Stimulated activated CD4-positive, alpha-beta T cell treated with anti-CD3 and anti-CD28 coated beads, Interleukin-2, amount 100 ng/mL, for 4 hours (primary cell): ENCODE data around the gene CTTNBP2NL.
"Not testable (repeated sequence)": the region's sequence is repeated elsewhere in the genome, so short reads cannot be mapped to it uniquely, and the experiment has no call there.

Experiments
- DNase-seq: peaks from one replicate; pipeline ENCODE4 v3.0.0-alpha.2; 2020; ENCODE audit warnings: low read depth

Gene CTTNBP2NL

GRCh38 chr1:112465122-112465521 lies 69.1 kb downstream of the CTTNBP2NL start:
- DNase-seq, result no peak

GRCh38 chr1:112466078-112466660 lies 70.2 kb downstream of the CTTNBP2NL start:
- peak; percentile 80 for DNase-seq

GRCh38 chr1:112470324-112470723 lies 74.3 kb downstream of the CTTNBP2NL start:
- DNase-seq, result not testable (repeated sequence)

- no peak for DNase-seq
Measured at GRCh38 chr1:112470966-112471365, 75.0 kb downstream of the CTTNBP2NL start.

GRCh38 chr1:112472142-112472541 lies 76.1 kb downstream of the CTTNBP2NL start:
- DNase-seq, result no peak

GRCh38 chr1:112477550-112477949 lies 81.5 kb downstream of the CTTNBP2NL start:
- no peak for DNase-seq

GRCh38 chr1:112478314-112478713 lies 82.3 kb downstream of the CTTNBP2NL start:
- no peak for DNase-seq

GRCh38 chr1:112486063-112486462 lies 90.0 kb downstream of the CTTNBP2NL start:
- DNase-seq, result not testable (repeated sequence)

- DNase-seq, result not testable (repeated sequence)
Measured at GRCh38 chr1:112487686-112488085, 91.7 kb downstream of the CTTNBP2NL start.

- DNase-seq, result no peak
Measured at GRCh38 chr1:112488141-112488540, 92.1 kb downstream of the CTTNBP2NL start.

- DNase-seq, result no peak
Measured at GRCh38 chr1:112492076-112492475, 96.1 kb downstream of the CTTNBP2NL start.

- DNase-seq, result no peak
Measured at GRCh38 chr1:112493351-112493750, 97.3 kb downstream of the CTTNBP2NL start.

- no peak for DNase-seq
Measured at GRCh38 chr1:112496290-112496689, 100.3 kb downstream of the CTTNBP2NL start.

- DNase-seq, result peak; percentile 44
Measured at GRCh38 chr1:112501810-112502641, 106.0 kb downstream of the CTTNBP2NL start.

- DNase-seq, result no peak
Measured at GRCh38 chr1:112502826-112503225, 106.8 kb downstream of the CTTNBP2NL start.

GRCh38 chr1:112504001-112504660 lies 108.1 kb downstream of the CTTNBP2NL start:
- no peak for DNase-seq

- no peak for DNase-seq
Measured at GRCh38 chr1:112504661-112505399, 108.8 kb downstream of the CTTNBP2NL start.

GRCh38 chr1:112505400-112505785 lies 109.4 kb downstream of the CTTNBP2NL start:
- DNase-seq, result no peak

GRCh38 chr1:112505878-112506277 lies 109.9 kb downstream of the CTTNBP2NL start:
- DNase-seq, result no peak

- DNase-seq, result no peak
Measured at GRCh38 chr1:112506306-112506705, 110.3 kb downstream of the CTTNBP2NL start.

- DNase-seq, result no peak
Measured at GRCh38 chr1:112506731-112507130, 110.7 kb downstream of the CTTNBP2NL start.

GRCh38 chr1:112507336-112507735 lies 111.3 kb downstream of the CTTNBP2NL start:
- DNase-seq, result no peak
